HEK293 (cell line): ENCODE results near the gene ACOT7.
A peak's percentile ranks its signal among the peaks of the same experiment; 100 is the strongest.

Experiments
- CTCF ChIA-PET: fragments of 350-600 bp; formaldehyde crosslinking; extraction: SDS; loops from one replicate; lab custom pipeline; 2021; ENCODE audit warnings: antibody characterized with exemption; lab: Yijun Ruan, JAX
- POLR2A ChIA-PET: fragments of 300-600 bp; formaldehyde crosslinking; extraction: SDS; loops from one replicate; lab custom pipeline; 2020; ENCODE audit warnings: antibody characterized with exemption, inconsistent platforms; lab: Yijun Ruan, JAX
- H3K27ac ChIP-seq: fragments of 200-500 bp; sonication (Bioruptor generic); 2 replicates; pipeline ENCODE4 v1.5.1; 2014; ENCODE audit warnings: low read depth, low read length, control low read depth, inconsistent platforms; ENCODE audit errors: extremely low read depth
- H3K36me3 ChIP-seq, 2 experiments: fragments of 200-500 bp in 1 of 2; sonication (Bioruptor generic) in 1 of 2; 1 replicate in 1 of 2; 2 replicates in 1 of 2; pipeline ENCODE4 v1.5.1; 2014 to 2017; ENCODE audit warnings: inconsistent platforms in 2 of 2, low read length in 2 of 2; ENCODE audit not compliant: control insufficient read depth in 2 of 2, insufficient read depth in 1 of 2
- H3K4me1 ChIP-seq: fragments of 200-500 bp; sonication (Bioruptor generic); 2 replicates; pipeline ENCODE4 v1.5.1; 2014; ENCODE audit warnings: mild to moderate bottlenecking, low read length, inconsistent platforms; ENCODE audit not compliant: control insufficient read depth, insufficient read depth
- H3K4me3 ChIP-seq: 2 replicates; pipeline ENCODE4 v1.5.1; 2011; ENCODE audit warnings: low read depth, mild to moderate bottlenecking, control low read depth, low read length, moderate library complexity
- H3K9me3 ChIP-seq: fragments of 200-500 bp; sonication (Bioruptor generic); 2 replicates; pipeline ENCODE4 v1.5.1; 2014; ENCODE audit warnings: low read depth, low read length, inconsistent platforms; ENCODE audit not compliant: control insufficient read depth, insufficient read depth
- KLF16 ChIP-seq: fragments of 450-650 bp; formaldehyde crosslinking; IDR thresholded peaks from 2 replicates; pipeline ENCODE4 v1.5.1; 2017; ENCODE audit warnings: missing biosample characterization, missing genetic modification characterization
- KLF9 ChIP-seq: fragments of 450-650 bp; formaldehyde crosslinking; IDR thresholded peaks from 2 replicates; pipeline ENCODE4 v1.5.1; 2016; ENCODE audit warnings: missing biosample characterization, missing genetic modification characterization, low read depth
- SP2 ChIP-seq: fragments of 450-650 bp; formaldehyde crosslinking; IDR thresholded peaks from 2 replicates; pipeline ENCODE4 v1.5.1; 2016; ENCODE audit warnings: missing biosample characterization, missing genetic modification characterization
- ZBTB20 ChIP-seq: fragments of 450-650 bp; formaldehyde crosslinking; IDR thresholded peaks from 2 replicates; pipeline ENCODE4 v1.5.1; 2016; ENCODE audit warnings: missing biosample characterization, missing genetic modification characterization
- ZBTB7A ChIP-seq: fragments of 450-650 bp; formaldehyde crosslinking; IDR thresholded peaks from 2 replicates; pipeline ENCODE4 v1.5.1; 2016; ENCODE audit warnings: low read depth, missing biosample characterization, missing genetic modification characterization
- ZEB2 ChIP-seq: fragments of 450-650 bp; formaldehyde crosslinking; IDR thresholded peaks from 2 replicates; pipeline ENCODE4 v1.5.1; 2016; ENCODE audit warnings: missing biosample characterization, missing genetic modification characterization
- ZFHX2 ChIP-seq: fragments of 450-650 bp; formaldehyde crosslinking; conservative IDR thresholded peaks from 2 replicates; pipeline ENCODE4 v1.5.1; 2016; ENCODE audit warnings: missing biosample characterization, missing genetic modification characterization
- ZNF133 ChIP-seq: fragments of 450-650 bp; formaldehyde crosslinking; IDR thresholded peaks from 2 replicates; pipeline ENCODE4 v1.5.1; 2016; ENCODE audit warnings: missing biosample characterization, missing genetic modification characterization
- ZNF169 ChIP-seq: fragments of 450-650 bp; formaldehyde crosslinking; IDR thresholded peaks from 2 replicates; pipeline ENCODE4 v1.5.1; 2016; ENCODE audit warnings: missing biosample characterization, missing genetic modification characterization
- ZNF202 ChIP-seq: fragments of 450-650 bp; formaldehyde crosslinking; IDR thresholded peaks from 2 replicates; pipeline ENCODE4 v1.5.1; 2016; ENCODE audit warnings: missing biosample characterization, missing genetic modification characterization, borderline replicate concordance
- ZNF335 ChIP-seq: fragments of 450-650 bp; formaldehyde crosslinking; conservative IDR thresholded peaks from 2 replicates; pipeline ENCODE4 v1.5.1; 2016; ENCODE audit warnings: missing biosample characterization, missing genetic modification characterization
- ZNF560 ChIP-seq: fragments of 450-650 bp; formaldehyde crosslinking; IDR thresholded peaks from 2 replicates; pipeline ENCODE4 v1.5.1; 2017; ENCODE audit warnings: missing biosample characterization, missing genetic modification characterization, borderline replicate concordance
- ZNF571 ChIP-seq: fragments of 450-650 bp; formaldehyde crosslinking; IDR thresholded peaks from 2 replicates; pipeline ENCODE4 v1.5.0; 2017; ENCODE audit warnings: missing biosample characterization, missing genetic modification characterization
- ZNF747 ChIP-seq: fragments of 450-650 bp; formaldehyde crosslinking; IDR thresholded peaks from 2 replicates; pipeline ENCODE4 v1.5.1; 2016; ENCODE audit warnings: missing biosample characterization, missing genetic modification characterization
- ZNF776 ChIP-seq: fragments of 450-650 bp; formaldehyde crosslinking; IDR thresholded peaks from 2 replicates; pipeline ENCODE4 v1.5.0; 2017; ENCODE audit warnings: missing biosample characterization, missing genetic modification characterization, borderline replicate concordance
- ZNF837 ChIP-seq: fragments of 450-650 bp; formaldehyde crosslinking; IDR thresholded peaks from 2 replicates; pipeline ENCODE4 v1.5.1; 2016; ENCODE audit warnings: missing biosample characterization, missing genetic modification characterization
- TF ChIP-seq, protein P1 (sequence below): fragments of 450-650 bp; formaldehyde crosslinking; IDR thresholded peaks from 2 replicates; pipeline ENCODE4 v1.5.1; 2016; ENCODE audit warnings: missing biosample characterization, missing genetic modification characterization
- TF ChIP-seq, protein P2 (sequence below): fragments of 450-650 bp; formaldehyde crosslinking; IDR thresholded peaks from 2 replicates; pipeline ENCODE4 v1.5.1; 2017; ENCODE audit warnings: missing biosample characterization, missing genetic modification characterization
- TF ChIP-seq, protein P3 (sequence below): fragments of 450-650 bp; formaldehyde crosslinking; IDR thresholded peaks from 2 replicates; pipeline ENCODE4 v1.5.1; 2016; ENCODE audit warnings: missing biosample characterization, missing genetic modification characterization, low read depth
- TF ChIP-seq, protein P4 (sequence below): fragments of 450-650 bp; formaldehyde crosslinking; IDR thresholded peaks from 2 replicates; pipeline ENCODE4 v1.5.1; 2016; ENCODE audit warnings: missing biosample characterization, missing genetic modification characterization
- TF ChIP-seq, protein P5 (sequence below): fragments of 450-650 bp; formaldehyde crosslinking; IDR thresholded peaks from 2 replicates; pipeline ENCODE4; 2016; ENCODE audit warnings: missing biosample characterization, missing genetic modification characterization

Gene ACOT7

DNA sequence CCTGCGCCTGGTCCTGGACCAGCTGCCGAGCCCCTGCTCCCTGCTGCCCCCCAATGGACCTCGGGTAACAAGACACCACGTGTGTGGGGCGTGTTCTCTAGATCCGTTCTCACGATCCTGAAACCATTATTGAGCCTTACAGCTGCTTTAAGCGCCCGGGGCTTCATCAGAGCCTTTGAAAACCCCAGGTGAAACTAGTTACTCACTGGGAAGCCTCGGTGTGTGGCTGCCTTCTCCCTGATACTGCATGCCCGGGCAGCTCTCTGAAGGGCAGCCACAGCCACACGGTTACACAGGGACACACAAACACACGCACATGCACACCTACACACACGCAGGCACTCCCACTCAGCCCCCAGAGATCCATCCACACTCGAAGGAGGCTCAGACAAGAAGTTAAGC is 20.9 kb upstream of the ACOT7 start (continued):
- TF ChIP-seq, protein P1, sequence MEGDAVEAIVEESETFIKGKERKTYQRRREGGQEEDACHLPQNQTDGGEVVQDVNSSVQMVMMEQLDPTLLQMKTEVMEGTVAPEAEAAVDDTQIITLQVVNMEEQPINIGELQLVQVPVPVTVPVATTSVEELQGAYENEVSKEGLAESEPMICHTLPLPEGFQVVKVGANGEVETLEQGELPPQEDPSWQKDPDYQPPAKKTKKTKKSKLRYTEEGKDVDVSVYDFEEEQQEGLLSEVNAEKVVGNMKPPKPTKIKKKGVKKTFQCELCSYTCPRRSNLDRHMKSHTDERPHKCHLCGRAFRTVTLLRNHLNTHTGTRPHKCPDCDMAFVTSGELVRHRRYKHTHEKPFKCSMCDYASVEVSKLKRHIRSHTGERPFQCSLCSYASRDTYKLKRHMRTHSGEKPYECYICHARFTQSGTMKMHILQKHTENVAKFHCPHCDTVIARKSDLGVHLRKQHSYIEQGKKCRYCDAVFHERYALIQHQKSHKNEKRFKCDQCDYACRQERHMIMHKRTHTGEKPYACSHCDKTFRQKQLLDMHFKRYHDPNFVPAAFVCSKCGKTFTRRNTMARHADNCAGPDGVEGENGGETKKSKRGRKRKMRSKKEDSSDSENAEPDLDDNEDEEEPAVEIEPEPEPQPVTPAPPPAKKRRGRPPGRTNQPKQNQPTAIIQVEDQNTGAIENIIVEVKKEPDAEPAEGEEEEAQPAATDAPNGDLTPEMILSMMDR: peak; percentile 84
- 0 out of 2 replicates have a peak, but pooled peaks have one; percentile 20 for TF ChIP-seq KLF16 (tag by site-specific recombination)
- TF ChIP-seq KLF9 (tag by site-specific recombination): peak; percentile 31; the same call in 1 of the 2 replicates
- TF ChIP-seq ZNF560: no peak
- no peak for TF ChIP-seq ZNF202
- TF ChIP-seq ZFHX2 (tag by site-specific recombination): peak; percentile 98
- no peak for TF ChIP-seq ZEB2 (tag by site-specific recombination)
- TF ChIP-seq, all 188 proteins: peak for 9

DNA sequence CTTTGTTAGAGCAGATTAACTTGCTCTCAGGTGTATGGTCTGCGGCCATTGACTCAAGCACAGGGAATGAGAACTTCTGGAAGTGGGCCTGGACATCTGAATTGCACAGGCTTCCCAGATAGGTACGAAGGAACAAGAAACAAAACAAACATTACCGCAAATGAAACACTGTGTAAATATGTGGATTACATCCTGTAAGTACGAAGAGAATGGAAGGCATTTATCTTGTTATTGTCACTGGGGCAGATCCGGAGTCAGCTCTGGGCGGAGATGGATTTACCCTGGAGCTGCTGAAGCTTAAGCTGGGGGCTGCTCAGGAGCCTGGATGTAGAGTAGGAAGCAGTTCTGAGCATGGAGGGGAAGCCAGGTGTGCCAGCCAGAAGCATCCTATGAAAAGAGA is 19.3 kb upstream of the ACOT7 start:
- TF ChIP-seq ZNF169 (tag by site-specific recombination): no peak
- TF ChIP-seq, protein P2, sequence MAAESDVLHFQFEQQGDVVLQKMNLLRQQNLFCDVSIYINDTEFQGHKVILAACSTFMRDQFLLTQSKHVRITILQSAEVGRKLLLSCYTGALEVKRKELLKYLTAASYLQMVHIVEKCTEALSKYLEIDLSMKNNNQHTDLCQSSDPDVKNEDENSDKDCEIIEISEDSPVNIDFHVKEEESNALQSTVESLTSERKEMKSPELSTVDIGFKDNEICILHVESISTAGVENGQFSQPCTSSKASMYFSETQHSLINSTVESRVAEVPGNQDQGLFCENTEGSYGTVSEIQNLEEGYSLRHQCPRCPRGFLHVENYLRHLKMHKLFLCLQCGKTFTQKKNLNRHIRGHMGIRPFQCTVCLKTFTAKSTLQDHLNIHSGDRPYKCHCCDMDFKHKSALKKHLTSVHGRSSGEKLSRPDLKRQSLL (tag by site-specific recombination): 0 out of 2 replicates have a peak, but pooled peaks have one; percentile 8
- H3K36me3 ChIP-seq: no peaks in the 10 kb centered on the region
- CTCF ChIA-PET: interaction anchor here (0.6 to 4.6 kb wide), 9 partner anchors 8 to 166 kb away, joined by 3 to 33 read pairs (median 13); partner anchors contain the start of gene TAS1R1
- POLR2A ChIA-PET: interaction anchor here (0.5 kb wide), 1 partner anchor 251 kb away, joined by 4 read pairs; no protein-coding TSS in a partner anchor
- no peaks in the 10 kb centered on the region for H3K9me3 ChIP-seq
- no peak overlapping the region for H3K4me3 ChIP-seq
- H3K4me1 ChIP-seq: no peaks in the 10 kb centered on the region; the same call in 1 of the 2 replicates
- no peak overlapping the region for H3K27ac ChIP-seq

DNA sequence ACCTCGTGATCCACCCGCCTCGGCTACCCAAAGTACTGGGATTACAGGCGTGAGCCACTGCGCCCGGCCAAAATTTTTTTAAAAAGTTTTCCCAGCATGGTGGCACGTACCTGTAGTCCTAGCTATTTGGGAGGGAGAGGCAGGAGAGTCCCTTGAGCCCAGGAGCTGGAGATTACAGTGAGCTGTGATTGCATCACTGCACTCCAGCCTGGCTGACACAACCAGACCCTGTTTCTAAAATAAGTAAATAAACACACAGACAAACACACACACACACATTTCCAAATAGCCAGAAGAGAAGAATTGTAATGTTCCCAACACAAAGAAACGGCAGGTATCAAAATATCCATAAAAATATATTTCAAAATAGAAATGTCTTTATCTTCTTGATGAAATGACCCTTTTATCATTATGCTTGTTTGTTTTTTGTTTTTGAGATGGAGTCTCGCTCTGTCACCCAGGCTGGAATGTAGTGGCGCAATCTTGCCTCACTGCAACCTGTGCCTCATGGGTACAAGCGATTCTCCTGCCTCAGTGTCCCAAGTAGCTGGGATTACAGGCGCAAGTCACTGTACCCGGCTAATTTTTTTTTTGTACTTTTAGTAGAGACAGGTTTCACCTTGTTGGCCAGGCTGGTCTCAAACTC is 16.8 kb upstream of the ACOT7 start:
- POLR2A ChIA-PET: no interaction called here
- H3K4me3 ChIP-seq: no peak overlapping the region
- CTCF ChIA-PET: interaction anchor here (0.7 to 4.6 kb wide), 5 partner anchors 9 to 164 kb away, joined by 3 to 23 read pairs (median 3); partner anchors contain the start of gene HES2
- no peak for TF ChIP-seq SP2
- no peak for TF ChIP-seq ZBTB20 (tag by site-specific recombination)
- TF ChIP-seq, protein P2 (tag by site-specific recombination): 0 out of 2 replicates have a peak, but pooled peaks have one; percentile 12
- no peak for TF ChIP-seq ZNF747 (tag by site-specific recombination)
- TF ChIP-seq ZNF335 (tag by site-specific recombination): 0 out of 2 replicates have a peak, but pooled peaks have one; percentile 31
- no peak for TF ChIP-seq ZNF837 (tag by site-specific recombination)
- no peak for TF ChIP-seq ZBTB7A (tag by site-specific recombination)
- TF ChIP-seq, protein P3, sequence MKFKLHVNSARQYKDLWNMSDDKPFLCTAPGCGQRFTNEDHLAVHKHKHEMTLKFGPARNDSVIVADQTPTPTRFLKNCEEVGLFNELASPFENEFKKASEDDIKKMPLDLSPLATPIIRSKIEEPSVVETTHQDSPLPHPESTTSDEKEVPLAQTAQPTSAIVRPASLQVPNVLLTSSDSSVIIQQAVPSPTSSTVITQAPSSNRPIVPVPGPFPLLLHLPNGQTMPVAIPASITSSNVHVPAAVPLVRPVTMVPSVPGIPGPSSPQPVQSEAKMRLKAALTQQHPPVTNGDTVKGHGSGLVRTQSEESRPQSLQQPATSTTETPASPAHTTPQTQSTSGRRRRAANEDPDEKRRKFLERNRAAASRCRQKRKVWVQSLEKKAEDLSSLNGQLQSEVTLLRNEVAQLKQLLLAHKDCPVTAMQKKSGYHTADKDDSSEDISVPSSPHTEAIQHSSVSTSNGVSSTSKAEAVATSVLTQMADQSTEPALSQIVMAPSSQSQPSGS: 0 out of 2 replicates have a peak, but pooled peaks have one; percentile 5
- no peak for TF ChIP-seq ZNF571 (tag by site-specific recombination)
- TF ChIP-seq ZNF133 (tag by site-specific recombination): no peak
- TF ChIP-seq, protein P4, sequence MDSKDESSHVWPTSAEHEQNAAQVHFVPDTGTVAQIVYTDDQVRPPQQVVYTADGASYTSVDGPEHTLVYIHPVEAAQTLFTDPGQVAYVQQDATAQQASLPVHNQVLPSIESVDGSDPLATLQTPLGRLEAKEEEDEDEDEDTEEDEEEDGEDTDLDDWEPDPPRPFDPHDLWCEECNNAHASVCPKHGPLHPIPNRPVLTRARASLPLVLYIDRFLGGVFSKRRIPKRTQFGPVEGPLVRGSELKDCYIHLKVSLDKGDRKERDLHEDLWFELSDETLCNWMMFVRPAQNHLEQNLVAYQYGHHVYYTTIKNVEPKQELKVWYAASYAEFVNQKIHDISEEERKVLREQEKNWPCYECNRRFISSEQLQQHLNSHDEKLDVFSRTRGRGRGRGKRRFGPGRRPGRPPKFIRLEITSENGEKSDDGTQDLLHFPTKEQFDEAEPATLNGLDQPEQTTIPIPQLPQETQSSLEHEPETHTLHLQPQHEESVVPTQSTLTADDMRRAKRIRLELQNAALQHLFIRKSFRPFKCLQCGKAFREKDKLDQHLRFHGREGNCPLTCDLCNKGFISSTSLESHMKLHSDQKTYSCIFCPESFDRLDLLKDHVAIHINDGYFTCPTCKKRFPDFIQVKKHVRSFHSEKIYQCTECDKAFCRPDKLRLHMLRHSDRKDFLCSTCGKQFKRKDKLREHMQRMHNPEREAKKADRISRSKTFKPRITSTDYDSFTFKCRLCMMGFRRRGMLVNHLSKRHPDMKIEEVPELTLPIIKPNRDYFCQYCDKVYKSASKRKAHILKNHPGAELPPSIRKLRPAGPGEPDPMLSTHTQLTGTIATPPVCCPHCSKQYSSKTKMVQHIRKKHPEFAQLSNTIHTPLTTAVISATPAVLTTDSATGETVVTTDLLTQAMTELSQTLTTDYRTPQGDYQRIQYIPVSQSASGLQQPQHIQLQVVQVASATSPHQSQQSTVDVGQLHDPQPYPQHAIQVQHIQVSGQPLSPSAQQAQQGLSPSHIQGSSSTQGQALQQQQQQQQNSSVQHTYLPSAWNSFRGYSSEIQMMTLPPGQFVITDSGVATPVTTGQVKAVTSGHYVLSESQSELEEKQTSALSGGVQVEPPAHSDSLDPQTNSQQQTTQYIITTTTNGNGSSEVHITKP (tag by site-specific recombination): 0 out of 2 replicates have a peak, but pooled peaks have one; percentile 26
- no peak for TF ChIP-seq ZNF776 (tag by site-specific recombination)
- TF ChIP-seq, protein P5, sequence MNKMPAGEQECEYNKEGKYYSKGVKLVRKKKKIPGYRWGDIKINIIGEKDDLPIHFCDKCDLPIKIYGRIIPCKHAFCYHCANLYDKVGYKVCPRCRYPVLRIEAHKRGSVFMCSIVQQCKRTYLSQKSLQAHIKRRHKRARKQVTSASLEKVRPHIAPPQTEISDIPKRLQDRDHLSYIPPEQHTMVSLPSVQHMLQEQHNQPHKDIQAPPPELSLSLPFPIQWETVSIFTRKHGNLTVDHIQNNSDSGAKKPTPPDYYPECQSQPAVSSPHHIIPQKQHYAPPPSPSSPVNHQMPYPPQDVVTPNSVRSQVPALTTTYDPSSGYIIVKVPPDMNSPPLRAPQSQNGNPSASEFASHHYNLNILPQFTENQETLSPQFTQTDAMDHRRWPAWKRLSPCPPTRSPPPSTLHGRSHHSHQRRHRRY (tag by site-specific recombination): no peak

More for the DNA sequence above, 16.8 kb upstream of the ACOT7 start:
- Histone ChIP-seq H3K36me3 (no peaks in the 10 kb centered on the region), H3K9me3 (no peaks in the 10 kb centered on the region), H3K27ac (no peak overlapping the region), H3K4me1 (no peaks in the 10 kb centered on the region; the same call in 1 of the 2 replicates)
